Muscle layer of duodenum (tissue), 2 donors: ENCODE data around the gene ZFP28.

ENCODE experiments used
- H3K27ac ChIP-seq: one replicate; pipeline ENCODE4 v1.7.0; 2013; ENCODE audit warnings: mild to moderate bottlenecking, low read length
- H3K27me3 ChIP-seq: one replicate; pipeline ENCODE4 v1.7.0; 2013; ENCODE audit warnings: low read depth, mild to moderate bottlenecking, control low read depth, low read length
- H3K36me3 ChIP-seq, 2 donors: one replicate each; pipeline ENCODE4 v1.7.0; 2013; ENCODE audit warnings: low read length in 2 of 2, control low read depth in 1 of 2, mild to moderate bottlenecking in 1 of 2; ENCODE audit not compliant: insufficient read depth in 2 of 2, control insufficient read depth in 1 of 2
- H3K4me1 ChIP-seq, 2 donors: one replicate each; pipeline ENCODE4 v1.7.0; 2013; ENCODE audit warnings: low read length in 2 of 2, mild to moderate bottlenecking in 2 of 2, control low read depth in 1 of 2, moderate library complexity in 1 of 2; ENCODE audit not compliant: insufficient read depth in 2 of 2, control insufficient read depth in 1 of 2
- H3K4me3 ChIP-seq, 2 donors: one replicate each; pipeline ENCODE4 v1.7.0; 2013; ENCODE audit warnings: low read length in 2 of 2, low read depth in 1 of 2, mild to moderate bottlenecking in 1 of 2
- H3K9me3 ChIP-seq, 2 donors: one replicate each; pipeline ENCODE4 v1.7.0; 2013; ENCODE audit warnings: low read length in 2 of 2, control low read depth in 1 of 2, mild to moderate bottlenecking in 1 of 2; ENCODE audit not compliant: control insufficient read depth in 1 of 2
- donor health status: healthy.

ZFP28 gene

GRCh38 chr19:56554272-56554869, 15.6 kb downstream of the ZFP28 start:
- peaks cover 69 to 87% of the 10 kb centered on the region in 2 donors for H3K9me3 ChIP-seq
- H3K36me3 ChIP-seq: peaks cover 28 to 81% of the 10 kb centered on the region in 2 donors
- no peak overlapping the region for H3K27ac ChIP-seq
- no peaks in the 10 kb centered on the region for H3K27me3 ChIP-seq
- H3K4me1 ChIP-seq: no peaks in the 10 kb centered on the region
- H3K4me3 ChIP-seq: peak overlapping the region; percentile 35 to 55

- H3K9me3 ChIP-seq: peaks cover 42 to 71% of the 10 kb centered on the region in 2 donors
- H3K36me3 ChIP-seq: peaks cover 0 to 30% of the 10 kb centered on the region in 2 donors
- H3K4me1 ChIP-seq: peaks cover 0 to 9% of the 10 kb centered on the region in 2 donors
- H3K27ac ChIP-seq: no peak overlapping the region
- peak overlapping the region in 1 of 2 donors; percentile 49 for H3K4me3 ChIP-seq
- no peaks in the 10 kb centered on the region for H3K27me3 ChIP-seq
These were observed 24.0 kb downstream of the ZFP28 start for GRCh38 chr19:56562766-56563165.

- H3K4me3 ChIP-seq: peak overlapping the region; percentile 89 to 100
- peak overlapping the region; percentile 70 for H3K27ac ChIP-seq
- peaks cover 0 to 14% of the 10 kb centered on the region in 2 donors for H3K4me1 ChIP-seq
- peaks cover 48 to 52% of the 10 kb centered on the region in 2 donors for H3K9me3 ChIP-seq
- H3K36me3 ChIP-seq: peaks cover 12 to 48% of the 10 kb centered on the region in 2 donors
- no peaks in the 10 kb centered on the region for H3K27me3 ChIP-seq
These were observed 28.1 kb downstream of the ZFP28 start for GRCh38 chr19:56566904-56567273.

- peaks cover 12 to 51% of the 10 kb centered on the region in 2 donors for H3K36me3 ChIP-seq
- H3K9me3 ChIP-seq: peaks cover 43 to 49% of the 10 kb centered on the region in 2 donors
- H3K27me3 ChIP-seq: no peaks in the 10 kb centered on the region
- peak within 1 kb of the TSS; percentile 70 for H3K27ac ChIP-seq
- H3K4me3 ChIP-seq: peak within 1 kb of the TSS; percentile 89 to 100
- peaks cover 0 to 14% of the 10 kb centered on the region in 2 donors for H3K4me1 ChIP-seq
These were observed 28.7 kb downstream of the ZFP28 start, which contains the start of gene ZNF470 for GRCh38 chr19:56567274-56568120. TSS of gene ZNF470 (plus strand) at chr19:56567468. CDS start at chr19:56570312, 2,844 bp downstream.

- no peaks in the 10 kb centered on the region for H3K27me3 ChIP-seq
- H3K36me3 ChIP-seq: peaks cover 37 to 87% of the 10 kb centered on the region in 2 donors
- no peak overlapping the region for H3K27ac ChIP-seq
- peak overlapping the region in 1 of 2 donors; percentile 47 for H3K4me3 ChIP-seq
- H3K4me1 ChIP-seq: peaks cover 0 to 7% of the 10 kb centered on the region in 2 donors
- peaks cover 66 to 73% of the 10 kb centered on the region in 2 donors for H3K9me3 ChIP-seq
These were observed 33.8 kb downstream of the ZFP28 start for GRCh38 chr19:56572589-56572988.

GRCh38 chr19:56573914-56574313, 35.2 kb downstream of the ZFP28 start:
- Histone ChIP-seq H3K4me3 (peak overlapping the region in 1 of 2 donors; percentile 47), H3K27me3 (no peaks in the 10 kb centered on the region), H3K4me1 (no peaks in the 10 kb centered on the region), H3K36me3 (peaks cover 37 to 93% of the 10 kb centered on the region in 2 donors), H3K27ac (no peak overlapping the region), H3K9me3 (peaks cover 77 to 79% of the 10 kb centered on the region in 2 donors)

- H3K27me3 ChIP-seq: no peaks in the 10 kb centered on the region
- peaks cover 25 to 79% of the 10 kb centered on the region in 2 donors for H3K36me3 ChIP-seq
- H3K4me3 ChIP-seq: peak overlapping the region; percentile 5 to 56
- H3K9me3 ChIP-seq: peaks cover 88 to 92% of the 10 kb centered on the region in 2 donors
- no peaks in the 10 kb centered on the region for H3K4me1 ChIP-seq
- no peak overlapping the region for H3K27ac ChIP-seq
These were observed 39.2 kb downstream of the ZFP28 start for GRCh38 chr19:56577719-56578602.

GRCh38 chr19:56594446-56594782, 55.7 kb downstream of the ZFP28 start:
- Histone ChIP-seq H3K4me1 (peaks cover 4 to 10% of the 10 kb centered on the region in 2 donors), H3K27me3 (no peaks in the 10 kb centered on the region), H3K4me3 (peak overlapping the region; percentile 84 to 100), H3K36me3 (peaks cover 0 to 17% of the 10 kb centered on the region in 2 donors), H3K27ac (no peak overlapping the region), H3K9me3 (peaks cover 0 to 13% of the 10 kb centered on the region in 2 donors)

GRCh38 chr19:56594783-56595547, 56.2 kb downstream of the ZFP28 start, which contains the start of gene ZNF71:
TSS of gene ZNF71 (plus strand) at chr19:56595302. CDS start at chr19:56601559, 6,257 bp downstream.
- H3K27ac ChIP-seq: peak within 1 kb of the TSS; percentile 37

GRCh38 chr19:56595548-56595899, 56.8 kb downstream of the ZFP28 start:
- H3K27me3 ChIP-seq: no peaks in the 10 kb centered on the region
- peaks cover 0 to 18% of the 10 kb centered on the region in 2 donors for H3K36me3 ChIP-seq
- peak overlapping the region; percentile 84 to 100 for H3K4me3 ChIP-seq
- H3K9me3 ChIP-seq: peaks cover 0 to 2% of the 10 kb centered on the region in 2 donors
- peaks cover 4 to 10% of the 10 kb centered on the region in 2 donors for H3K4me1 ChIP-seq
- H3K27ac ChIP-seq: peak overlapping the region; percentile 37

More at GRCh38 chr19:56594783-56595547, 56.2 kb downstream of the ZFP28 start, which contains the start of gene ZNF71:
- H3K9me3 ChIP-seq: peaks cover 0 to 8% of the 10 kb centered on the region in 2 donors
- H3K4me3 ChIP-seq: peak within 1 kb of the TSS; percentile 84 to 100
- H3K36me3 ChIP-seq: peaks cover 0 to 17% of the 10 kb centered on the region in 2 donors
- H3K27me3 ChIP-seq: no peaks in the 10 kb centered on the region
- H3K4me1 ChIP-seq: peaks cover 4 to 10% of the 10 kb centered on the region in 2 donors
